GM13976 (cell line): Measurements from ENCODE around the gene VWA1.
A peak's percentile ranks its signal among the peaks of the same experiment; 100 is the strongest.
"Not testable (repeated sequence)": the region's sequence is repeated elsewhere in the genome, so short reads cannot be mapped to it uniquely, and the experiment has no call there.

ENCODE experiments used
- DNase-seq: peaks from one replicate; pipeline ENCODE4 v3.0.0; 2012; ENCODE audit warnings: low spot score
- in situ Hi-C: fragments of 300-500 bp; cut with MboI; formaldehyde crosslinking; loops from one replicate; pipeline ENCODE4 v1.12.0; 2022; ENCODE audit warnings: low sequenced_read_pairs, mixed read lengths, inconsistent platforms; ENCODE audit not compliant: unreplicated experiment
- TF ChIP-seq, protein P1 (sequence below): IDR thresholded peaks from 2 replicates; pipeline ENCODE4 v1.5.1; 2012; ENCODE audit warnings: borderline replicate concordance, mild to moderate bottlenecking; ENCODE audit not compliant: insufficient read depth; ENCODE audit errors: extremely low read depth, missing control alignments, control extremely low read depth

The VWA1 gene

DNA sequence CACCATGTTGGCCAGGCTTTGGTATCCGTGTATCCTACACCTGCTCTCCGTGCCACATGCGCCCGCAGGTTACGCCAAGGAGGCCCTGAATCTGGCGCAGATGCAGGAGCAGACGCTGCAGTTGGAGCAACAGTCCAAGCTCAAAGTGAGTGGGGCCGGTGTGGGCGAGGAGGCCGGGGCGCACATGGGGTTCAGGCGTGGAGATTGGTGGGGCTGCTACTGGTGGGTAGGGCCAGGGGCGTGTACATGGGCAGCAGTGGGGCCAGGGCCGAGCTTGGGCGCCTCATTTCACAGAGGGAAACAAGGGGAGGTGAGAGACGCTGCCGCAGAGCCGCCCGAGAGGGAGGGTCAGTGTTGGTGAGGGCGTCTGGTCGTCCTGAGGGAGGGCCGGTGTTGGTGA lies 41.7 kb downstream of the VWA1 start:
- TF ChIP-seq, protein P1, sequence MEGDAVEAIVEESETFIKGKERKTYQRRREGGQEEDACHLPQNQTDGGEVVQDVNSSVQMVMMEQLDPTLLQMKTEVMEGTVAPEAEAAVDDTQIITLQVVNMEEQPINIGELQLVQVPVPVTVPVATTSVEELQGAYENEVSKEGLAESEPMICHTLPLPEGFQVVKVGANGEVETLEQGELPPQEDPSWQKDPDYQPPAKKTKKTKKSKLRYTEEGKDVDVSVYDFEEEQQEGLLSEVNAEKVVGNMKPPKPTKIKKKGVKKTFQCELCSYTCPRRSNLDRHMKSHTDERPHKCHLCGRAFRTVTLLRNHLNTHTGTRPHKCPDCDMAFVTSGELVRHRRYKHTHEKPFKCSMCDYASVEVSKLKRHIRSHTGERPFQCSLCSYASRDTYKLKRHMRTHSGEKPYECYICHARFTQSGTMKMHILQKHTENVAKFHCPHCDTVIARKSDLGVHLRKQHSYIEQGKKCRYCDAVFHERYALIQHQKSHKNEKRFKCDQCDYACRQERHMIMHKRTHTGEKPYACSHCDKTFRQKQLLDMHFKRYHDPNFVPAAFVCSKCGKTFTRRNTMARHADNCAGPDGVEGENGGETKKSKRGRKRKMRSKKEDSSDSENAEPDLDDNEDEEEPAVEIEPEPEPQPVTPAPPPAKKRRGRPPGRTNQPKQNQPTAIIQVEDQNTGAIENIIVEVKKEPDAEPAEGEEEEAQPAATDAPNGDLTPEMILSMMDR = no peak
- in situ Hi-C loops = no loop called here
- no peak for DNase-seq

DNA sequence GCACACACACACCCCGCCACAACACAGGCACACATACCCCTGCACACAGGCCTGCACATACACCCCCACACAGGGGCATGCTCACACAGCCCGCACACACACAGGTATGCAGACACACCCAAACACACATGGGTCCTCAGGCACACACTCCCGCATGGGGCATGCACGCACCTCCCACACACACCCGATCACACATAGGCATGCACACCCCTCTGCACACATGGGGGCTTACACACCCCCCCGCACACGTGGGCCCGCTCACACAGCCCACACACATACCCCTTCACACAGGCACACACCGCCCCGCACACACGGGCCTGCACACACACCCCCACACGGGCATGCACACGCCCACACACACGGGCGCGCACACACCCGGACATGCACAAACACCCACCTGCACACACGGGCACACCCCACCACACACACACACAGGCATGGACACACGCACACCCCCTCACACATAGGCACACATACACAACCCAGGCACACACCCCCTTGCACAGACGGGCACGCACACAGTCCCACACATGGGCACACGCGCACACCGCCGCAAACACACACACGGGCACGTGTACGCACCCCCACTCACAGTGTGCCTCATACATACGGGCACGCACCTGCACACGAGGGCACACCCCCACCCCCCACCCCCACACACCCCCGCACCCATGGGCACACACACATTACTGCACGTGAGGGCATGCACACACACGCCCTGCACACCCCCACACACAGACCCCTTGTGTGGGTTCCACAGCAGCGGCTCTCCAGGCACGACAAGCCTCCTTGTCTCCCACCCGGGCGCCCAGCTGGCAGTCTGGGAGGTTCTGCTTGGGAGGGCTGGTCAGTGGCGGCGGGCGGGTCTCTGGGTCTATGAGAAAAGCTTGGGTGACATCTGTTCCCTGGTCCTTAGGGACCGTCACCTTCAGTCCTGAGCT lies 44.3 kb downstream of the VWA1 start:
- TF ChIP-seq, protein P1 = no peak
- DNase-seq = peak; percentile 27
- in situ Hi-C loops = no loop called here

DNA sequence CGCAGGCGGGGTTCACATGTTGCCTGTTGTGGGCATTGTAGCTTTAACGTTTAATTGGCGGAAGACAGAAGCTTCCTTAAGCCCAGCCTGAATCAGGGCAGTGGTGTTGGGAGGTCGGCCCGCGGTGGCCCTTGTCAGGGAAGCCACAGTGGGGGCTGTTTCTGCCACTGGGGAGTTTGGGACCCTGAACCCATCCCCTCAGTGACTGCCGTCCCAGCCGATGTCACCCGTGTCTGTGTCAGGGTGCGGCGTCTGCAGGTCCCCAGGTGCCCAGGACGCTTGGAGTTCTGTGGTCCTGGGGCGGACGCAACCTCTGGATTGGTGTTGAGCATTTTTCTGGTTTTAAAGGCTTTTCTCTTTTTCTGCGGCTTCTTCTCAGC lies 45.0 kb downstream of the VWA1 start:
- in situ Hi-C loops, DNase-seq: not testable (repeated sequence)

DNA sequence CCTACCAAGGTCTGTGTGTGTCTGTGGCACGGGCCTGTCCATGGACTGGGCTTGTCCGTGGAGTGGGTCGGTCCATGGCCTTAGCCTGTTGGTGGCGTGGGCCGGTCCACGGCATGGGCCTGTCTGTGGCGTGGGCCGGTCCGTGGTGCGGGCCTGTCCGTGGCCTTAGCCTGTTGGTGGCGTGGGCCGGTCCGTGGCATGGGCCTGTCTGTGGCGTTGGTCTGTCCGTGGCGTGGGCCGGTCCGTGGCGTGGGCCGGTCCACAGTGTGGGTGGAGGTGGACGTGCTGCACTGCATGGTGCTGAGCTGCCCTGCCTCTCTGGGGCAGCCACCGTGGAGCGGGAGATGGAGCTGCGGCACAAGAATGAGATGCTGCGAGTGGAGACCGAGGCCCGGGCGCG lies 46.3 kb downstream of the VWA1 start:
- in situ Hi-C loops, DNase-seq: not testable (repeated sequence)

DNA sequence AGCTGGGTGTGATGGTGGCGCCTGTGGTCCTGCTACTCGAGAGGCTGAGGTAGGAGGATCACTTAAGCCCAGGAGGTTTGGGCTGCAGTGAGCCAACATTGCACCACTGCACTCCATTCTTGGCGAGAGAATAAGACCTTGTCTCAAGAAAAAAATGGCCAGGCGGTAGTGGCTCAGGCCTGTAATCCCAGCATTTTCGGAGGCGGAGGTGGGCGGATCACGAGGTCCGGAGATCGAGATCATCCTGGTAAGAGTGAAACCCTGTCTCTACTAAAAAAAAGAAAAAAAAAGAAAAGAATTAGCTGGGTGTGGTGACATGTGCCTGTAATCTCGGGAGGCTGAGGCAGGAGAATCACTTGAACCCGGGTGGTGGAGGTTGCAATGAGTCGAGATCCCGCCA lies 47.4 kb downstream of the VWA1 start:
- TF ChIP-seq, protein P1 = no peak
- in situ Hi-C loops = no loop called here
- DNase-seq = no peak

DNA sequence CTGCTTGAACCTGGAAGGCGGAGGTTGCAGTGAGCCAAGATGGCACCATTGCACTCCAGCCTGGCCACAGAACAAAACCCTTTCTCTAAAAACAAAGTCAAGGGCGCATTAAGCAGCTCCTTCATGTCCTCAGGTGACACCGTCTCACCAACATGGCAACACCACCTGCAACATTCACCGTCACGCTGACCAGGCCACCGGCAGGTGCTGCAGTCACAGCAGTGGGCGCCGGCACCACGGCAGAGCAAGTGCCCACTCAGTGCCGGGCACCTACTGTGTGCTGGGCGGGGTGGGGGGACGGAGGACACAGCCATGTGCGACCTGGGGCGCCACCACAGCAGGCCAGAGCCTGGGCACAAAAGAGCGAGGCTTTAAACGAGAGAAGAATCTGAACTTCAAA lies 48.2 kb downstream of the VWA1 start:
- TF ChIP-seq, protein P1 = no peak
- DNase-seq = no peak
- in situ Hi-C loops = no loop called here

DNA sequence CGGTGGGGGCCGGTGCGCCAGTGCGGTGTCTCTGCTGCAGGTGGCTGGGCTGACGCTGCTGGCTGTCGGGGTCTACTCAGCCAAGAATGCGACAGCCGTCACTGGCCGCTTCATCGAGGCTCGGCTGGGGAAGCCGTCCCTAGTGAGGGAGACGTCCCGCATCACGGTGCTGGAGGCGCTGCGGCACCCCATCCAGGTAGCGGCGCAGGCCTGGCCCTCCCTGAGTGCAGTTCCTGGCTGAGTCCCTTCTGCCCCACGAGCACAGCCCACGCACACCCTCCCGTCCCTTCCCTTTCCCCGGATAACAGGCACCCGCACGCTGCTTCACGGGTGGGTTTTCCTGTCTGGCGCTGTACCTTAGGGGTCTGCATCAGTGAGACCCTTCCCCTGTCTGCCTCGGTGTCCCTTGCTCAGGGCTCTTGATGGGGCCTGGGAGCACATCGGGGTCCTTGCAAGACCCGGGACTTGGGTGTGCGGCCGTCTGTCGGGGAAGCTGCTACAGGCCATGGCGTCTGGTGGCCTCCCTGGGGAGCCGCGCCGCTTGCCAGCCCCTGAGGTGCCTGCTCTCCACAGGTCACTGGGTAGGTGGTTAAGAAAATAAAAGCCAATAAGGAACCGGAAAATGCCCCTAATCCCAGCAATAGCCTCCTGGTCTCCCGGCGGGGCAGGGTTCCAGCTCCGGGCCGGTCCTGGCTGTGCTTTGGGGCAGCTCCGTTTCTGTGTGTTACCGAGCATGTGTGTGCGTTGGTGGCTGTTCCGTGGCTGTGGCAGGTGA lies 49.7 kb downstream of the VWA1 start:
- DNase-seq, in situ Hi-C loops: not testable (repeated sequence)

DNA sequence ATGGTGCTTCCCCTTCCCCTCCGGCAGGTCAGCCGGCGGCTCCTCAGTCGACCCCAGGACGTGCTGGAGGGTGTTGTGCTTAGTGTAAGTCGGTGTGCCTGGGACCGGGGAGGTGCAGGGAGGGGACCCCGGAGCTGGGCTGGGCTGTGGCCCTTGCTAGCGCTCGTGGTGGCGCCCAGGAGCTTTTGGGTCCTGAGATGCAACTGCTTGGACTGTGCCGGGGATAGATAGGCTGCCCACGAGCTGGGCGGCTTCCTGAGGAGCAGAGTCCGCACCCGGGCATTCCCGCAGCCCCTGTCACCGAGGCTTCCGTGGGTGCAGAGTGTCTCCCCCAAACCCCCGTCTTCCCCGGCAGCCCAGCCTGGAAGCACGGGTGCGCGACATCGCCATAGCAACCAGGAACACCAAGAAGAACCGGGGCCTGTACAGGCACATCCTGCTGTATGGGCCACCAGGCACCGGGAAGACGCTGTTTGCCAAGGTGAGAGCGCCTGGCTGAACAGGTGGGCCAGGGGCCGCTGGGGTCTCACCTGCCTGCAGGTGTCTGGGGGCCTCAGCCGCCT lies 50.3 kb downstream of the VWA1 start:
- in situ Hi-C loops = not testable (repeated sequence)

DNA sequence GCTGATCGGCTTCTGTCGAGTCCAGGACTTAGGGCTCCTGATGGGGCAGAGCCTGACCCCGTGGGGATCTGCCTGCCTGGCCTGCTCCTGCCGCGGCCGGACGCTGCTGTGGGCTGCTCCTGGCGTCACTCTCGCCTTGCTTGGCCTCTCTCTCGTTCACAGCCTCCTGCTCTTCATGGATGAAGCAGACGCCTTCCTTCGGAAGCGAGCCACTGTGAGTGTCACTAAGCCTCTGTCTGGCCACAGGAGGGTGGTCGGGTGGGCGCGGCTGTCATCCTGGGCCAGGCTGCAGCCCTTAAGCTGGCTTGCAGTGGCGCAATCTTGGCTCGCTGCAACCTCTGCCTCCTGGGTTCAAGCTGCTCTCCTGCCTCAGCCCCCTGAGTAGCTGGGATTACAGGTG lies 52.2 kb downstream of the VWA1 start:
- TF ChIP-seq, protein P1 = no peak
- no peak for DNase-seq
- in situ Hi-C loops = no loop called here

More for the DNA sequence above, 50.3 kb downstream of the VWA1 start:
- not testable (repeated sequence) for DNase-seq
